GM12872 (cell line): Measurements from ENCODE around the gene ZNF792.
A peak's percentile ranks its signal among the peaks of the same experiment; 100 is the strongest.

Source experiments
- TF ChIP-seq, protein P1 (sequence below): IDR thresholded peaks from 3 replicates; pipeline ENCODE4 v1.5.1; 2011; ENCODE audit warnings: low read depth, mild to moderate bottlenecking, low read length, moderate library complexity; ENCODE audit not compliant: insufficient read depth

The ZNF792 gene

GRCh38 chr19:34963573-34964406, at the start of gene ZNF792:
ZNF792 (minus strand) TSS chr19:34964229; CDS start chr19:34963662, 567 bp downstream.
- TF ChIP-seq, protein P1, sequence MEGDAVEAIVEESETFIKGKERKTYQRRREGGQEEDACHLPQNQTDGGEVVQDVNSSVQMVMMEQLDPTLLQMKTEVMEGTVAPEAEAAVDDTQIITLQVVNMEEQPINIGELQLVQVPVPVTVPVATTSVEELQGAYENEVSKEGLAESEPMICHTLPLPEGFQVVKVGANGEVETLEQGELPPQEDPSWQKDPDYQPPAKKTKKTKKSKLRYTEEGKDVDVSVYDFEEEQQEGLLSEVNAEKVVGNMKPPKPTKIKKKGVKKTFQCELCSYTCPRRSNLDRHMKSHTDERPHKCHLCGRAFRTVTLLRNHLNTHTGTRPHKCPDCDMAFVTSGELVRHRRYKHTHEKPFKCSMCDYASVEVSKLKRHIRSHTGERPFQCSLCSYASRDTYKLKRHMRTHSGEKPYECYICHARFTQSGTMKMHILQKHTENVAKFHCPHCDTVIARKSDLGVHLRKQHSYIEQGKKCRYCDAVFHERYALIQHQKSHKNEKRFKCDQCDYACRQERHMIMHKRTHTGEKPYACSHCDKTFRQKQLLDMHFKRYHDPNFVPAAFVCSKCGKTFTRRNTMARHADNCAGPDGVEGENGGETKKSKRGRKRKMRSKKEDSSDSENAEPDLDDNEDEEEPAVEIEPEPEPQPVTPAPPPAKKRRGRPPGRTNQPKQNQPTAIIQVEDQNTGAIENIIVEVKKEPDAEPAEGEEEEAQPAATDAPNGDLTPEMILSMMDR, result no peak

GRCh38 chr19:35013041-35013819, 49.2 kb upstream of the ZNF792 start:
- TF ChIP-seq, protein P1, result peak; percentile 98

DNA sequence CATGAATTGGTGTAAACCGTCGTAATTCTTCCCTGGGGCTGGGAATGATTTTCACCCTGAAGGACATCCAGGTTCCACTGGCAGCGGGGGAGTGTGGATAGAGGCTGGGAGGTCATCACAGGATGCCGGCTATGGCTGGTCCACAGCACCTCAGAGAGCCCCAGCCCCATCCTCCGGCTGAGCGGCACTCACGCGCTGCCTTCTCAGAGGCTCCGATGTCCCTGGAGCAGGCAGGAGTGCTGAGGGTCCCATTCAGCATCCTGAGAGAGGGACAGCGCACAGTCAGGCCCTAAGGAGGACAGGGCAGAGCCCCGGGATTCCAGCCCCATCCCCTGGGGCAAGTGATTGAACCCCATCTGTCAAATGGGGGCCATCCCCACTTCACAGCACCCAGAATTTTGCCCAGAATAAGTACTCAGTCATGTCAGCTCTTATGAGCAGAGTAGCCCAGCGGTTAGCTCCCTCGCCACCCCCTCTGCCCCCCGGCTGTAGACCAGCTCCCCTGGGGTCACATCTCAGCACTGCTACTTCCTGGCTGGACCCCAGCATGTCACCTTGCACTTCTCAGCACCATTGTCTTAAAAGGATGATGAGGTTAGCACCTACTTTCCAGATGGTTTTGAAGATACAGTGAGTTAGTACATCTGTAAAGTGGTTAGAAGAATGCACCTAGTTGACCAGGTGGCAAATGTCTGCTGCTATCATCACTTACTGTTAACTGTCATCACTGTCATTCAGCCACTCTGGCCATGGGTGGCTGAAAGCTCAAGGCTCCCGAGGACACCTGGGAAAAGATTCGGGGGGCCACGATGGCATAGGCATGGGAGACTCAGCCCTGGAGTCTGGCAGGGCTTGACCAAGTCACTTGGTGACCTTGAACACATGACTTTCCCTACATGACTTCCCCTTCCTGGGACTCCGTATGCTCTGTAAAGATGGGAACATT, 48.0 kb upstream of the ZNF792 start:
- TF ChIP-seq, protein P1, result no peak

DNA sequence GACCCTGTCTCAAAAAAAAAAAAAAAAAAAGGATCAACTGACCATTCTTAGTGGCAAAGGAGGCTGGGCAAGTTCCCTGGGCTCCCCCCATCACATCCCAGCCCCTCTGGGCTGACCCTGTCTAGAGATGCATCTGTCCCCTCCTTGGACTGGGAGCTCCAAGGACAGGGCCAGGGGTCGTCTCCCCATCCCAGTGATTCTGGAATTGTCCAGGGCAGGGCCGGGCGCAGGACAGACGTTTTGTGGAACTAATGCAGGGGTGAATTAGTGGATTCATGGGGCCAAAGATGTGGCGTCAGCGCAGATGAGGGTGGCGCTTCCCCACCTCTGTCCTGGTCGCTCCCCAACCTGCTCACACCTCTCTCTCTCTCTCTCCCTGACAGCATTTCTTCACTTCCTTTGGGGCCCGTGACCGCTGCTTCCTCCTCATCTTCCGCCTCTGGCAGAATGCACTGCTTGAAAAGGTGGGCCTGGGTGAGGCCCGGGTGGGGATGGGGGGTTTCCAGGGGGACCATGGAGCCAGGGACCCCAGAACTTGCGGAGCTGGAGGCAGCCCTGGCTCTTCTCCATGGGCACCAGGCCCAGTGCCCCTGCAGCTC, 47.2 kb upstream of the ZNF792 start:
- TF ChIP-seq, protein P1, result no peak

DNA sequence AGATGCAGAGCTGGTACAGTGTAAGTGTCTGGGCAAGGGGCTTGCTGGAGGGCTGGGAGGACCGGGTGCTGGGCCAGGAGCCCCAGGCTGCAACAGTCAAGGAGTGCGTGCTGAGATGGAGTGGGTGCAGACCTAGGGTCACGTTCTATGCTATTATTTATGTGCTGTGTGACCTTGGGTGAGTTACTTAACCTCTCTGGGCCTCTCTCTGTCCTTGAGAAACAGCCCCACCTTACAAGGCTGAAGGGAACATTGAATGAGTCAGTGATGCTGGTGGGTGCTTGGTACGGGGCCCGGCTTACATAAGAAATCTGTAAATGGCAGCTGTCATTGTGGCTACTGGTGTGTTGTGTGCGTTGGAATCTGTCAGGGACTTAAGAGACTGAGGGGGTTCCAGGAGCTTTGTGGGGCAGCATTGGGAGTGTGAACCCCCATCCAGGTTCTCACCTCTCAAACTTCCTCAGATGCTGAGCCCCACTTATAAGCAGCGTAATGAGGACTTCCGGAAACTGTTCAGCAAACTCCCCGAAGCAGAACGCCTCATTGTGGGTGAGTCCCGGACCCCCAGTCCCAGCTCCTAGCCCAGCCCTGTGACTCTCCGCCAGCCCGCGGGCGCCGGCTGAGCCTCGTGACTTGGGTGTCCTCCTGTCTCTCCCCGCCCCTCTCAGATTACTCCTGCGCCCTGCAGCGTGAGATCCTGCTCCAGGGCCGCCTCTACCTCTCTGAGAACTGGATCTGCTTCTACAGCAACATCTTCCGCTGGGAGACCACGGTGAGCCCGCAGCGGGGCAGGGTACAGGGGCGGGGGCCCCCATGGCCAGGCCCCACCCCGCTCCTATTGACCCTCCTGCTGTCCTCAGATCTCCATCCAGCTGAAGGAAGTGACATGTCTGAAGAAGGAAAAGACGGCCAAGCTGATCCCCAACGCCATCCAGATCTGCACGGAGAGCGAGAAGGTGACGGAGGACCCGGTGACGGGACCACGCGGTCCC, 45.7 kb upstream of the ZNF792 start:
- TF ChIP-seq, protein P1, result no peak

GRCh38 chr19:35008891-35009341, 44.9 kb upstream of the ZNF792 start:
- TF ChIP-seq, protein P1, result no peak
